HG03457 (cell line): Measurements from ENCODE around the gene LY6G6D.

Experiments
- ATAC-seq: cut with Tn5 transposase; IDR thresholded peaks from one replicate; pipeline ENCODE4 v1.9.1; 2021; ENCODE audit warnings: moderate number of reproducible peaks; ENCODE audit not compliant: unreplicated experiment

Gene LY6G6D

GRCh38 chr6:31733734-31734133 lies 18.6 kb downstream of the LY6G6D start:
- no peak for ATAC-seq

- ATAC-seq = no peak
Measured at GRCh38 chr6:31734247-31734820, 19.2 kb downstream of the LY6G6D start.

GRCh38 chr6:31734821-31735406 lies 19.8 kb downstream of the LY6G6D start:
- no peak for ATAC-seq

- ATAC-seq = no peak
Measured at GRCh38 chr6:31736021-31736767, 21.0 kb downstream of the LY6G6D start, which contains the start of gene CLIC1. CLIC1 (minus strand) TSS chr6:31736530; CDS start chr6:31736300, 230 bp downstream.

- no peak for ATAC-seq
Measured at GRCh38 chr6:31736768-31737314, 21.7 kb downstream of the LY6G6D start.

- no peak for ATAC-seq
Measured at GRCh38 chr6:31737315-31737990, 22.3 kb downstream of the LY6G6D start.

- ATAC-seq = no peak
Measured at GRCh38 chr6:31737991-31738979, 23.1 kb downstream of the LY6G6D start.

GRCh38 chr6:31739639-31740396 lies 24.7 kb downstream of the LY6G6D start, which contains the start of gene MSH5:
MSH5 (plus strand) TSS chr6:31740005; CDS start chr6:31740467, 462 bp downstream.
- ATAC-seq = peak; percentile 58

- no peak for ATAC-seq
Measured at GRCh38 chr6:31740397-31741223, 25.5 kb downstream of the LY6G6D start.

- no peak for ATAC-seq
Measured at GRCh38 chr6:31741815-31742214, 26.7 kb downstream of the LY6G6D start.

- ATAC-seq = no peak
Measured at GRCh38 chr6:31742894-31743293, 27.7 kb downstream of the LY6G6D start.

GRCh38 chr6:31744422-31744821 lies 29.3 kb downstream of the LY6G6D start:
- no peak for ATAC-seq

- ATAC-seq = no peak
Measured at GRCh38 chr6:31749301-31750036, 34.3 kb downstream of the LY6G6D start.

- no peak for ATAC-seq
Measured at GRCh38 chr6:31750411-31751022, 35.4 kb downstream of the LY6G6D start.

GRCh38 chr6:31752739-31753319 lies 37.7 kb downstream of the LY6G6D start:
- no peak for ATAC-seq

- no peak for ATAC-seq
Measured at GRCh38 chr6:31758281-31758680, 43.1 kb downstream of the LY6G6D start.

GRCh38 chr6:31760790-31761189 lies 45.6 kb downstream of the LY6G6D start:
- no peak for ATAC-seq
